ENCODE measurements around the gene PLP1.
"Not testable (repeated sequence)": the region's sequence is repeated elsewhere in the genome, so short reads cannot be mapped to it uniquely, and the experiment has no call there.

Gene PLP1, protein sequence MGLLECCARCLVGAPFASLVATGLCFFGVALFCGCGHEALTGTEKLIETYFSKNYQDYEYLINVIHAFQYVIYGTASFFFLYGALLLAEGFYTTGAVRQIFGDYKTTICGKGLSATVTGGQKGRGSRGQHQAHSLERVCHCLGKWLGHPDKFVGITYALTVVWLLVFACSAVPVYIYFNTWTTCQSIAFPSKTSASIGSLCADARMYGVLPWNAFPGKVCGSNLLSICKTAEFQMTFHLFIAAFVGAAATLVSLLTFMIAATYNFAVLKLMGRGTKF

DNA sequence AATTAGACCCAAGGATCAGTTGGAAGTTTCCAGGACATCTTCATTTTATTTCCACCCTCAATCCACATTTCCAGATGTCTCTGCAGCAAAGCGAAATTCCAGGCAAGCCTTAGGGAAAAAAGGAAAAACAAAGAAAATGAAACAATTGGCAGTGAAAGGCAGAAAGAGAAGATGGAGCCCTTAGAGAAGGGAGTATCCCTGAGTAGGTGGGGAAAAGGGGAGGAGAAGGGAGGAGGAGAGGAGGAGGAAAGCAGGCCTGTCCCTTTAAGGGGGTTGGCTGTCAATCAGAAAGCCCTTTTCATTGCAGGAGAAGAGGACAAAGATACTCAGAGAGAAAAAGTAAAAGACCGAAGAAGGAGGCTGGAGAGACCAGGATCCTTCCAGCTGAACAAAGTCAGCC is at the start of gene PLP1:
PLP1 (plus strand) TSS at position 295 of the 400 bp plus-strand sequence. CDS start 156 bp downstream, outside the sequence.
- DNase-seq (ENCODE audit: low read depth in 2 of 2) = no peak

DNA sequence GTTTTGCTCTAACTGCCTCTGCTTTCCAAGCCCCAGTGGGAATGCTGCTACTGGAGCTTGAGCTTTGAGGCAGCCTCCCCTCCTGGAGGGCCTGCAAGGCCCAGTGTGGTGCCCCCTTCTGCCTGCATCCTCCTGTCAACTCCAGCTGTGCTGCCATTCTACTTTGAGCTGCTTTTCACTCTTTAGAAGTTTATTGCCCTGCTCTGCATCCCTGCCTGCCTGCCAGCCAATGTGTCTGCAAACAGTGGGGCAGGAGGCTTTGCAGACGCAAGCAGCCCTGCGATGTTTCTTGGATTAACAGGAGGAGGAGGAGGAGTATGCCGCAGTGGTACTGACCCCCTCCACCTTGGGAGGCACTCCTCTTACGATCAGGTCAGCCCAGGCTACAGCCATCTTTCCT is 49.5 kb upstream of the PLP1 start:
- DNase-seq (ENCODE audit: low read depth in 2 of 2) = no peak

DNA sequence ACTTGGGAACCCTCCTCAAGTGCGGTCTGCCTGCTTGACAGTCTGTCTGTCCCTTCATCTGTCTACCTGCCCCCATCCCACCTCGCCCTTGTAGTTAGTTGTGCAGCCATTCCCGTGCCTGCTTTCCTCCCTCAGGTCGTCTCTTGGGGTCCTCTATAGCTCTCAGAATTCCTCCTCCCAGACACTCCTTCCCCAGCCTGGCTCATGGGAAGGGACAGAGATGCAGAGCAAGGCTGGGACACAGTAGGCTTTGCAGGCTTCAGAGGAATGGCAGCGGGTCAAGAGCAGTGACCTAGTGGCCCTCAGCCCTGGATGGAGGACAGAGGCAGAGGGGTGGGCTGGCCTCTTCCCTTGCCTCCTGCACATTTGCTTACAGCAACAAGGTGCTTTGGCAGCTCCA is 47.6 kb upstream of the PLP1 start:
- no peak for DNase-seq (ENCODE audit: low read depth in 2 of 2)

DNA sequence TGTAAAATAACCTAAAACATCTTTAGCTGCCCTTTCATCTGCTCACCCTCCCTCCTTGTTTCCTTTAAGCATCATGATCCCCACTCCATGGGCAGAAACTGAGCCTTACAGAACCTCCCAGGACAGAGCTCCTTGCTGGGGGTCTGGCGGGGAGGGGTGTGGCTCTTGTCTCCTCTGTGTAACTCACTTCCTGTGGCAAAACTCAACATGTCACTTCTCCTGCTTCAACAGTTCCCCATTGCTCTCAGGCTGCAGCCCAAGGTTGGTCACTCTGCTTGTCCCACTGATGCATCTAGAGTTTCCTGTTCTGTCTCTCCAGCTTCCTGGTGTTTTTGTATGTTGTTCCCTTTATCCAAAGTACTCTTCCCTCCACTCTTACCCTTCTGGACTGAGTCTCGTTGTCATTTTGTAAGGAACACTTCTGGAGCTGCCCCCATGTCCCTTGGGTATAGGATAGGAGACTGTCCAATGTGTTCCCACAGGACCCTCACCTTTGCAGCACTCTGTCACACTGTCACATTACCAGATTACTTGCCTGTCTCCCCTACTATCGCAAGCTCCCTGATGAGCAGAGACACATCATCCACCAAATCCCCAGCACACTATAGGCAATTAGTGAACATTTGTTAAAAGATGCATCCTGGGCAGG is 46.4 kb upstream of the PLP1 start:
- DNase-seq (ENCODE audit: low read depth in 2 of 2) = no peak

DNA sequence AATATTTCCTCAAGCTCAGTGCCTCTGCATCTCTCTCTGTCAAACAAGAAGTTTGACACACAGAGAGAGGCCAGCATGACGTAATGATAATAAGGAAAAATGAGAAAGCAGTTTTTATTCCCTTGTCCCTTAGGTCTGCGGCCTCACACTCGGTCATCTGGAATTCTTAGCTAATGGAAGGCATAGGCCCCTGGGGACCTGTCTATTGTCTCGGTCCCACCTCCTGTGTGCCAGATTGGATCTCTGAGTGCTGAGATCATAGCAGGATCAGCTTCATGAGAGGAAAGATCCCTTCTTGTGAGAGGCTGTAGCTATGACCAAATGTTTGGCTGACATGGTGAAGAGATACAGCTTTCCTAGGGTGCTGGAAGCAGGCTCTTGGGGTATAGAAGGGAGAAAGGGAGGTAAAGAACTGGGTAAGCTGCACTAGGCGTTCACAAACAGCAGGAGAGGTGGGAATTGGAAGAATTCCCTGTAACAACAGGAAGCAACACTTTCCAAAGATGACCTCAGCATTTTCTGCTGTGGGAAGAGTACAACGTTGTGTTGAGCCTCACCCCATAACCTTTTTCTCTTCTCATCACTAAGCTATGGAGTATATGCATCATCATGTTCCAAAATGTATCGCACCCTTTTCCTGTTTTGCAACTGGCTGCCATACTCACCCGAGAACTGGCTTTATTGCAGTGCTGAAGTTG is 45.7 kb upstream of the PLP1 start:
- no peak for DNase-seq (ENCODE audit: low read depth in 2 of 2)

DNA sequence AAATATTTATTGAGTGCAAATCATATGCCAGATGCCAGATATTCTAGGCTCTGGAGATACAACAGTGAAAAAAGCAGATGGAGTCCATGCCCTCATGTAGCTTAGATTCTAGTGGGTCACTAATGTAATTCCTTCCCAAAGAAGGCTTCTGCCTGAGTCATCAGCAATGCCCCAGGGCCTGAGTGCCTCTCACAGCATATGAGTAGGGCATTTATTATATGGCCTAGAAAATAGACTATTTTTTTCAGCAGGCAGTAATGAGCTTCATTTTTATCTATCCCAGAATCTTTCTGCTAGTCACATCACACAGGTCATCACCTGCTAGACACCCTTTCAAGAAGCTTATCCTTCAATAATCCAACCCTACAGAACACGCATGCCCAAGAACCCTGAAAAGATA is 43.6 kb upstream of the PLP1 start:
- no peak for DNase-seq (ENCODE audit: low read depth in 2 of 2)

DNA sequence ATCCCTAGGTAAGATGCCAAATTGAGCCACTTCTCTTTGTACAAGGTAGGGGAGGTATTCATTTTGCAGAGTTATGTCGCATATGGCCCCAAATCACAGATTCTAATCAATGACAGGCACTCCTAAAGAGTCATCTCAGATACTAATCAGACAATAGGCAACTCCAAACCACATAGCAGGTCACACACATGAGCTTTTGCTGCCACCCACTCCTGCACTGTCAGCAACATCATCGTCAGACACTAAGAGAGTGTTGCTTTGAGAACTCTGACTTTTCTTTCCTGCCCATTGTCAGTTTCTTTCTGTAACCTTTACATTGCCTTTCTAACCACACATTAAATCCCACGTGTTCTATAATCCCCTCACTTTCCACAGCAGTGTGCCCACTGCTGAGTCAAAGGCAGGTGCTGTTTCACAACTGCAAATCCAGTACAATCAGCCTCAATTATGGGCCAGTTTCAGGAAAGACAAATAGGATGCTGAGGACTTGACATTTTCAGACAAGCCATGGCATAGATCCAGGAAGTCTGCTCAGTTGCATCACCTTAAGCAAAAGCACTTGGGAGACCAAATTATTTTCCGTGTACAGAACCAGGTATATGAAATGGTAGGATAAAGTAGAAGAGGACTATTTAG is 42.4 kb upstream of the PLP1 start:
- DNase-seq (ENCODE audit: low read depth in 2 of 2) = no peak

DNA sequence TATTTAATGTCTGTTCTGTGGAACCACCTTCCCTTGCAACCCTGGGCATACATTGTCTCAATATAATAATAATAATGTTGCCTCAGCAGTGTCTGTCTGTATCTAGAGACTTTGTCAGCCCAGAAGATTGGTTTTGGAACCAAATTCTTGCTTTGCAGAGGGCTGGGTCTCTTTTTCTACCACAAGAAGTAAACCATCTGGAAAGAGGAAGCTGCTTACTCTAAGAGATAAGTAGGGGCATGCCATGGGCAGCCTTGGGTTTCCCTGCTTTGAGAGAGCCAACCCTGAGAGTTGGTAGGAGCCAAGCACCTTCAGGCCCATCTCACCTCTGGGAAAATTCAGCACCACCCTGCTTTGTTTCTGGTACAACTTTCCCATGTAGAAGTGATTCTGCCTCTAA is 38.9 kb upstream of the PLP1 start:
- DNase-seq (ENCODE audit: low read depth in 2 of 2) = no peak

DNA sequence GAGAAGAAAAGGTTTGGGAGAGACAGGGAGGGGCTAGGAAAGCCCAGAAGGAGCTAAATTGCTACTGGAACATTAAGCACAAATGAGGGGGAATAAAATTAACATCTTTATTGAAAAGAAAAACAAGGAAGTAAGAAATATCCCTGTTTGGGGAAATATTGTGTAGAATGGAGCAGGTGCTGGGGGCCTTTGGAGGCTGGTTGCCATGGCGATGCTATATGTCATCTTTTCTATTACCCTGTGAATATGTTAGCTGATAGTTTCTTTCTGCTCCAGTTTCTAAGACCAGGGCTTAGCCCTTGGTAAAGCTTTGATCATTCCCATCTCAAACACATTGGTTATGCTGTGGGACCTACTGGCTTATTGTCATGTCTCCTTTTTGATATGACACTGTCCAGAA is 37.2 kb upstream of the PLP1 start:
- DNase-seq (ENCODE audit: low read depth in 2 of 2) = no peak

DNA sequence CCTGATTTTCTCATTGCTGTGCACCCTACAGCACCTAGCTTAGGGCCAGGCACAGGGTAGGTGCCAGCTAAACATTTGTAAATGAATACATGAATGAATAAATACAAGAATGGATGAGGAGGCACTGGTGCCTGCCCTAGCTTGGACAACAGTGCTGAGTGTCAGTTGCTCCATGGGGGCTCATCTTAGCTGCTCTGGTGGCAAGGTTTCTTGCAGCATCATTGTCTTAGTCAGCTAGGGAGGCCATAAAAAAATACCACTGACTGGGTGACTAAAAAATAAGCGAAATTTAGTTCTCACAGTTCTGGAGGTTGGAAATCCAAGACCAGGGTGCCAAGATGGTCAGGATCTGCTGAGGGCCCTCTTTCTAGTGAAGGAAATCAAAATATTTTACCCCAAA is 34.8 kb upstream of the PLP1 start:
- no peak for DNase-seq (ENCODE audit: low read depth in 2 of 2)

DNA sequence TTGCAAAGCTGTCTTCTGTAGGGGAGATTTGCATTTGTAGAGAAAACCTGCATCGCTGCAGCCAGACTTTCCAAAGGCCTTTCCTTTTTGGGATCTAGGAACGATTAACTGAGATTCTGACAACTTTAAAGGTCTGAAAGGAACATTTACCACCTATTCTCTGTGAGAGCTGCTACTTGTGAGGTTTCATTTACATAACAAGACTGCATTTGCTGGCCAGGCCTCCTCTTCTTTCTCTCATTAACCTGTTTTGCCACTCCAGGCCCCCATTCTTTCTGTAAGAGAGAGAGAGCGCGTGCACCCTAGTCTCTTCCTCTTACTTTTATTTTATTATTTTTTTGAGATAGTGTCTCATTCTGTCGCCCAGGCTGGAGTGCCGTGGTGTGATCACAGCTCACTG is 34.3 kb upstream of the PLP1 start:
- DNase-seq (ENCODE audit: low read depth in 2 of 2) = no peak

DNA sequence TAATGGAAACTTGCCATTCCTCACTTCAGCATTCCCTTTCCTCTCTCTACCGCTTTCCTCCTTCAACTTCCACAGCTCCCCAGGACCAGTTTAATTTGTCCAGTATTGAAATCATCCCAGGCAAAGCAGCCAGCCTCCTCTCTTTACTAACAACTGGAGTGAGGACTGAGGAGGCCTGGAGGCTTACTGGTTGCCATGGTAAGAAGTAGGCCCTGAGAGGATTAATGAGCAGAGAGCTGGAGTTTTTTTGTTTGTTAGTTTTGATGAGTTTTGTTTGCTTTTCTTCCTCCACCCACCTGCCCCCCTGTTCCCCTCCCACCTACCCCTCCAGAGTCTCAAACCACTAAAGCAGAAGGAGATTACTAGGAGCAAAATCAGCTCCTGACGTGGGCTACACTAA is 29.5 kb upstream of the PLP1 start:
- DNase-seq (ENCODE audit: low read depth in 2 of 2) = no peak

DNA sequence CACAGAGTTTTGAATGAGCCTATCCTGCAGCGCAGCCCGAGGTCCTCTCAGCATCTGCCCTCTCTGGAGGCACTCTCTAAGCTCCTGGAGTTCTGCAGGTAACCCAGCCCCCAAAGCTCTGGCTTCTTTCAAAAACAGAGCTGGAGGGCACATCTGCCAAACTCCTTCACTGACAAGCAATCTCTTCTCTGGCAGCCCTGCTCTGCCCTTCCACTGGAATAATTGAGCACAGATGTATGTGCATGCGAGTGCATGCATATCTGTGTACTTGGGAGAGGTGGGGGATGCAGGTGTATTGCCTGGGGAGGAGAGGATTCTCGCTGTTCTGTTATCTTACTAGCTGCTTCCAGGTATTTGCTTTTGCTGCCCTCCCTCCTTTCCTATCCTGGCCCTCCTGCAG is 22.2 kb upstream of the PLP1 start:
- DNase-seq (ENCODE audit: low read depth in 2 of 2) = no peak

DNA sequence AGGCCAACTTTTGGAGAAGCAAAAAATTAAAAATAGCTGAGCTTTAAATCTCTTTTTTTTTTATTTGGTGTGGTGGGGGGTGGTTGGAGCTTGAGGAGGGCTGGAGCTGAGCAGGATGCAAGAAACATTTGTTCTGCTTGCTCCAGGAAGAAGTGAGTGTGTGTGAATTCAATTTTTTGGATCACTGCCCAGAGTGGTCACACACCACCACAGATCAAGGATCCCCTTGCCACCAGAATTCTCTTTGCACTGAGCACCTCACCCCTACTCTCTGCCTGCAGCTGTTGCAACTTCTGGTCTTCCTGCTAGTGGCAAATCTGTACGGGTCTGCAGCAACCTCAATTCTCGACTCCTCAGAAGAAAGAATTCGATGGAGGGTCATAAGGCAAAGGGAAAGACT is 19.9 kb upstream of the PLP1 start:
- DNase-seq (ENCODE audit: low read depth in 2 of 2) = no peak

DNA sequence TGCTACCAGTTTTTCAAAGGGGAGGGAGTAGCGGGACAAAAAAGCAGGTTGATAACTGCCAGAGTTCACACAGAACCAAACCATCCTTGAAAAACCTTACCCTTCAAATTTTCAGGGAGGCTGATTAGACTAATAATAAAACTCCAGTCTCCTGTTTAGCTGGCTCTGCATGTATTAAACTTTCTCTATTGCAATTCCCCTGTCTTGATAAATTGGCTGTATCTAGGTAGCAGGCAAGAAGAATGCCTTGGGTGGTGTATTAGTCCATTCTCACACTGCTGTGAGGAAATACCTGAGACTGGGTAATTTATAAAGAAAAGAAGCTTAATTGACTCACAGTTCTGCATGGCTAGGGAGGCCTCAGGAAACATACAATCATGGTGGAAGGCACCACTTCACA is 18.1 kb upstream of the PLP1 start:
- no peak for DNase-seq (ENCODE audit: low read depth in 2 of 2)

DNA sequence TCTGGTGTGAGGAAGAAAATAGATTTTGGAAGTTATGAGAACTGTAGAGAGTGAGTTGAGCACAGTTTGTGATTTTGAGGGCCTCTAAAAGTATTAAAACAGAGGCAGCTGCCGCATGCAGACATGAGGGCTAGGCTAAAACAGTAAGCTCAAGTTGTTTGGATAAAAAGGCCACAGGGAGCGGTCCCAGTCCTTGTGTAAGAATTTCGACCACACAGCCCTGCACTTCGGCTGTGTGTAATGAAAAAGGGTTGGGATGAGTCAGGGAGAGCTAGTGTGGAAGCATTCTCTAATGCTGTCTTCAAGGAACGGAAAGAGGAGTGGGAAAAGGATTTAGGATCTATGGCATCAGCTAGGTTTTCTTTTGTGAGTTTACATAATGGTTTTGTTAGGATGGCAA is 13.1 kb upstream of the PLP1 start:
- DNase-seq (ENCODE audit: low read depth in 2 of 2) = not testable (repeated sequence)

DNA sequence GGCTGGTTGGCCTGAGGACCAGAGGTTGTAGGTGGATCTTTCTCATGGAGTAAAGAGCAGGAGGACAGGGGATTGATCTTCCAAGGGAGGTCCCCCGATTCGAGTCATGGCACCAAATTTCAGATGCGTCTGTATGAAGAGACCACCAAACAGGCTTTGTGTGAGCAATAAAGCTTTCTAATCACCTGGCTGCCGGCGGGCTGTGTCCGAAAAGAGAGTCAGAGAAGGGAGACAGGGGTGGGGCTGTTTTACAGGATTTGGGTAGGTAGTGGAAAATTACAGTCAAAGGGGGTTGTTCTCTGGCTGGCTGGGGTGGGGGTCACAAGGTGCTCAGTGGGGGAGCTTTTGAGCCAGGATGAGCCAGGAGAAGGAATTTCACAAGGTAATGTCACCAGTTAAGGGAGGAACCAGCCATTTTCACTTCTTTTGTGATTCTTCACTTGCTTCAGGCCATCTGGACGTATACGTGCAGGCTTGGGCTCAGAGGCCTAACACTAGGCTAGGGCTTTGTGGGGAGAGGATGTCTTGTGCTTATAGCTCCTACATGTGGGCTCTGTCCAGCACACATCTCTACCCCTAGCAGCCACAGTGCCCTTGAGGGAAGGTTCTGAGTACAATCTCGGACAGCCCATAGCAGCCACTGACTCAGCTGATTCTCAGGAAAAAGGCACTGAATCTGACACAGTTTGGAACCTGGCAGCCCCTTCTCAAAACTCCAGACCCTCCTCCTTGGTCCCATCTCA is 9.7 kb upstream of the PLP1 start:
- not testable (repeated sequence) for DNase-seq (ENCODE audit: low read depth in 2 of 2)

DNA sequence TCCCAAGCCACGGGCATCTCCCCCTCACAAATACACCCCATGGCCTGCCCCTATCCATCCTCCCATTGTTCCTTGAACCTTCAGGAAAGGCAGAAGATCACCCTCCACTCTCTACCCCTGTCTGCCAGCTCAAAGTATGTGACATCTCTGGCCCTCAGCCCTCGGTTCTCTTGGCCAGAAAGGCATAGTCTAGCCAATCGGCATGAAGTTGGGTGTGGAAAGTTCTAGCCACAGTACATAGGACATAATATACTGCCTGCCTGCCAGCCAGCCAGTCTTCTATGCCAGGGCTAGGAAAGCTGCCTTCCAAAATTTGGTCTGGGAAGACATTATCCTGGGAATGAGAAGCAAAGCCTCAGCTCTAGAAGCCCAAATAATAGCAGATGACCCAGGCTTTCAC is 3.2 kb upstream of the PLP1 start:
- DNase-seq (ENCODE audit: low read depth in 2 of 2) = no peak

DNA sequence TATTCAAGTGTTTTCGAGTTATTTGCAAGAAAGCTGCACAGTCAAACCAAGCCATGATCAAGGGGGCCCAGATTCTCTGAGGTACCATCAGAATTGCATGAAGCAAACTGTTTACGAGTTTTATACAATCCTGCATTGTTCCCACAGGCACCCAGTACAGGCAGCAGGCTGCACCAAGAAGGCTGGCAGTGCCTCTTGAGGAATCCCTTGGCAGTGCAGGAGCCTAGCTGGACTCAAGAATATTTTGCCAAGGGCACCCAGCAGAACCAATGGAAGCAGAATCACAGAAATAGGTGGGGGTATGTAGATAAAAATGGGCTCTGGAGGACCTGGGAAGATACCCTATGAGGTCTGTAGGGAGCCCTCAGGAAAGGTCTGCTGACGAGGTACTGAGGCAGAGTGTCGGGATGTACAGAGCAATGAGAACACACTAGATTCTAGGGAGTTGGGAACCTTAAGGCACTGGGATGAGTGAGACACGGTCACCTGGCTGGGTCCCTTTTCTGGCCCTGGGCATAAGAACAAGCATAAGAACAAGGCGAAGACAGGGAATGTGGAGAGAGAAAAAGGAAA is 2.5 kb upstream of the PLP1 start:
- DNase-seq (ENCODE audit: low read depth in 2 of 2) = no peak

DNA sequence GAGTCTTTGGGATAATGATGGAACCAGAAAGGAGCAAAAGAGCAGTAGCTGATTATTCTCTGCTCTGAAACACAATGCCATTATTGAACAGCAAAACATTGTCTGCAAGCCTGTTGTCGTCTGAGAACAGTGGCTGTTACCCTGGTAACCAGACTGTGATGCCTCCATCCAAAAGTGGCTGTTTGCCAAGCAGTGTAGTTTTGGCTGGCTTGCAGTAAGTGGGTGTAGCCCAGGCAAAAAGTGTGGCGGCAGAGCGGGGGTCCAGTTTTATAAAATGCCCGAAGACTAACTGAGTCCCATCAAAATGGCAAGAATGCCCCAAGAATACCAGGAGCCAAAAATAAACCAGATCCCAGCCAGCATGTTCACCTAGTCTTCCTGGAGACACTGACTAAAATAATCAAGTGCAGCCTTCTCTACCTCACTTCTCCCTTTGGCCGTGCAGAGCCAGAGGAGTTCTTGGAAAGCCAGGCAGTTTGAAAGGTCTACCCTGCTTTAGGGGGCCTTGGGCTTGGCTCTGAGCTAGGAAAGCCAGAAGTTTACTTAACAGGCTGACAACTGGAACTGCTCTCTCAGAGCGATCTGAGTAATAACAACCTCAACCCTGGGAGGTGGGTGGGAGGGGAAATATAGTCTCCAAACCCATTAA is 2.6 kb downstream of the PLP1 start:
- no peak for DNase-seq (ENCODE audit: low read depth in 2 of 2)

Data from stimulated activated CD8-positive, alpha-beta memory T cell treated with anti-CD3 and anti-CD28 coated beads, Interleukin-15, amount 100 ng/mL, for 4 hours (primary cell).